Mammary epithelial cell (primary cell): Measurements from ENCODE around the gene RPRD1A.

Source experiments
- CTCF ChIP-seq, 2 donors: IDR thresholded peaks in 1 of 2; conservative IDR thresholded peaks in 1 of 2; 2 replicates each; pipeline ENCODE4 v1.5.1; 2011 to 2012; ENCODE audit warnings: inconsistent platforms in 2 of 2, low read length in 2 of 2, mild to moderate bottlenecking in 2 of 2, control low read depth in 1 of 2, low read depth in 1 of 2; ENCODE audit not compliant: insufficient read depth in 1 of 2; ENCODE audit errors: extremely low read depth in 1 of 2
- EZH2 ChIP-seq: IDR thresholded peaks from 2 replicates; pipeline ENCODE4 v1.6.1; 2012; ENCODE audit warnings: low read length, inconsistent platforms, borderline replicate concordance

- TF ChIP-seq CTCF (conservative IDR thresholded peaks at IDR 0.05 in 1 of 2, IDR thresholded peaks at IDR 0.05 in 1 of 2; ENCODE audit: extremely low read depth in 1 of 2, insufficient read depth in 1 of 2, low read depth in 1 of 2, low read length in 2 of 2) (no peak), EZH2 (no peak)
Observed at GRCh38 chr18:36112302-36112701, 44.9 kb upstream of the RPRD1A start.
